Epithelial cell of proximal tubule (primary cell): ENCODE data around the gene ABCG2. TPM values are rescaled to one million over a fixed set of nuclear protein-coding genes. Genes with fewer than 3 reads are reported as not detected.
"Not testable (repeated sequence)": the region's sequence is repeated elsewhere in the genome, so short reads cannot be mapped to it uniquely, and the experiment has no call there.

Source experiments
- DNase-seq: peaks from one replicate; pipeline ENCODE4 v3.0.0-alpha.2; 2011; ENCODE audit warnings: low read depth
- H3K4me3 ChIP-seq: 2 replicates; pipeline ENCODE4 v1.5.1; 2011; ENCODE audit warnings: low read depth, mild to moderate bottlenecking, low read length
- total RNA-seq: library from RNA; depleted of rRNA; stranded (reverse); fragments of >200 nt; gene quantifications from 2 replicates; pipeline ENCODE4 v1.2.3, GENCODE V29; 2015
- TF ChIP-seq, protein P1 (sequence below): conservative IDR thresholded peaks from 2 replicates; pipeline ENCODE4 v1.5.1; 2012; ENCODE audit warnings: low read depth, mild to moderate bottlenecking, low read length

Gene ABCG2
- total RNA-seq, 1 donor from 2014 or later, result 0.29 TPM

DNA sequence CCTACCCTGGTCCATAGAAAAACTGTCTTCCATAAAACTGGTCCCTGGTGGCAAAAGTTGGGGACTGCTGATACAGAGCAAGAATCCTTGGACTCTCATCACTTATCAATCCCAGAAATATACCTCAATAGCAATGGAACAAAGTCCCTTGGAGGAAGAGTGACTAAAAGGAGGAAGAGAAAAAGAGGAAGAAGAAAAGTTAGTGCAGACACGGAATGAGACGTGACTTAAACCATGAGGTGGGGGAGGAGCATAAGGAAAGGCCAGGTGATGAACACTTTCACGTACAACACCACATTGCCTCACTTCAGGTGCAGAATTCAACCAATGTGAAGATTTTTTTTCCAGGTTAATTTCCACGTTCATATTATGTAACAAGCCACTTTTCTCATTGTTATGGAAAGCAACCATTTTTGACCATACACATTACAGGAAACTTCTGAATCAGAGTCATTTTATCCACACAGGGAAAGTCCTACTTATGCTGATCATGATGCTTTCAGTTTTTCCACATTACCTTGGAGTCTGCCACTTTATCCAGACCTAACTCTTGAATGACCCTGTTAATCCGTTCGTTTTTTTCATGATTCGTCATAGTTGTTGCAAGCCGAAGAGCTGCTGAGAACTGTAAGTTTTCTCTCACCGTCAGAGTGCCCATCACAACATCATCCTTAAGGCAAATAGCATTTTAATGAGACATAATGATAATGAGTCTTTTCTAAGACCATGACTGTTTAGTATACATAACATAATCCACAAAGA, 27.7 kb downstream of the ABCG2 start:
- DNase-seq, result no peak
- TF ChIP-seq, protein P1, sequence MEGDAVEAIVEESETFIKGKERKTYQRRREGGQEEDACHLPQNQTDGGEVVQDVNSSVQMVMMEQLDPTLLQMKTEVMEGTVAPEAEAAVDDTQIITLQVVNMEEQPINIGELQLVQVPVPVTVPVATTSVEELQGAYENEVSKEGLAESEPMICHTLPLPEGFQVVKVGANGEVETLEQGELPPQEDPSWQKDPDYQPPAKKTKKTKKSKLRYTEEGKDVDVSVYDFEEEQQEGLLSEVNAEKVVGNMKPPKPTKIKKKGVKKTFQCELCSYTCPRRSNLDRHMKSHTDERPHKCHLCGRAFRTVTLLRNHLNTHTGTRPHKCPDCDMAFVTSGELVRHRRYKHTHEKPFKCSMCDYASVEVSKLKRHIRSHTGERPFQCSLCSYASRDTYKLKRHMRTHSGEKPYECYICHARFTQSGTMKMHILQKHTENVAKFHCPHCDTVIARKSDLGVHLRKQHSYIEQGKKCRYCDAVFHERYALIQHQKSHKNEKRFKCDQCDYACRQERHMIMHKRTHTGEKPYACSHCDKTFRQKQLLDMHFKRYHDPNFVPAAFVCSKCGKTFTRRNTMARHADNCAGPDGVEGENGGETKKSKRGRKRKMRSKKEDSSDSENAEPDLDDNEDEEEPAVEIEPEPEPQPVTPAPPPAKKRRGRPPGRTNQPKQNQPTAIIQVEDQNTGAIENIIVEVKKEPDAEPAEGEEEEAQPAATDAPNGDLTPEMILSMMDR, result no peak
- H3K4me3 ChIP-seq, result no peak overlapping the region

DNA sequence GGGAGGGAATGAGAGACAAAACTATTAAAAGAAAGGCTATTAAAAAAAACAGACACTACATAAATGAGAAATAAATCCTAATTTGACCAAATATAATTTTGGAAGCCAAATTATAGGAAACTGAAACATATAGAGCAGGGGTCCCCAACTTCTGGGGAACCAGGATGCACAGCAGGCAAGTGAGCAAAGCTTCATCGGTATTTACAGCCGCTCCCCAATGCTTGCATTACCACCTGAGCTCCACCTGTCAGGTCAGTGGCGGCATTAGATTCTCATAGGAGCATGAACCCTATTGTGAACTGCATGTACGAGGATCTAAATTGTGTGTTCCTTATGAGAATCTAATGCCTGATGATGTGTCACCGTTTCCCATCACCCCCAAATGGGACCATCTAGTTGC, 28.4 kb downstream of the ABCG2 start:
- no peak overlapping the region for H3K4me3 ChIP-seq
- TF ChIP-seq, protein P1, result no peak
- DNase-seq, result no peak

DNA sequence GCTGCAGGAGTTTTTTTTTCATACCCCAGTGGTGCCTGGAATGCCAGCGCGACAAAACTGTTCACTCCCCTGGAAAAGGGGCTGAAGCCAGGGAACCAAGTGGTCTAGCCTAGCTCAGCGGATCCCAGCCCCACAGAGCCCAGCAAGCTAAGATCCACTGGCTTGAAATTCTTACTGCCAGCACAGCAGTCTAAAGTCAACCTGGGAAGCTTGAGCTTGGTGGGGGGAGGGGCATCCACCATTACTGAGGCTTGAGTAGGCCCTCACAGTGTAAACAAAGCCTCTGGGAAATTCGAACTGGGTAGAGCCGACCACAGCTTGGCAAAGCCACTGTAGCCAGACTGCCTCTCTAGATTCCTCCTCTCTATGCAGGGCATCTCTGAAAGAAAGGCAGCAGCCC, 36.2 kb downstream of the ABCG2 start:
- DNase-seq, H3K4me3 ChIP-seq: not testable (repeated sequence)

DNA sequence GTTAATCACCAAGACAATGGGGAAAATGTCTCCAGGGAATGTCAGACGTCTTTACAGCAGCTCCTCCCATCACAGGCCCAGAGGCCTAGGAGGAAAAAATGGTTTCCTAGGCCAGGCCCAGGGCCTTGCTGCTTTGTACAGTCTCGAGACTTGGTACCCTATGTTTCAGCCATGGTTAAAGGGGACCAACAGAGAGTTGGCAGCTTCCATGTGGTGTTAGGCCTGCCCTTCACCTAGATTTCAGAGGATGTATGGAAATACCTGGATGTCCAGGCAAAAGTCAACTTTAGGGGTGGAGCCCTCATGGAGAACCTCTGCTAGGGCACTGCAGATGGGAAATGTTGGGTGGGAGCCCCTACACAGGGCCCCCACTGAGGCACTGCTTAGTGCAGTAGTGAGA, 38.5 kb downstream of the ABCG2 start:
- H3K4me3 ChIP-seq, result no peak overlapping the region
- DNase-seq, result no peak
- TF ChIP-seq, protein P1, result no peak

DNA sequence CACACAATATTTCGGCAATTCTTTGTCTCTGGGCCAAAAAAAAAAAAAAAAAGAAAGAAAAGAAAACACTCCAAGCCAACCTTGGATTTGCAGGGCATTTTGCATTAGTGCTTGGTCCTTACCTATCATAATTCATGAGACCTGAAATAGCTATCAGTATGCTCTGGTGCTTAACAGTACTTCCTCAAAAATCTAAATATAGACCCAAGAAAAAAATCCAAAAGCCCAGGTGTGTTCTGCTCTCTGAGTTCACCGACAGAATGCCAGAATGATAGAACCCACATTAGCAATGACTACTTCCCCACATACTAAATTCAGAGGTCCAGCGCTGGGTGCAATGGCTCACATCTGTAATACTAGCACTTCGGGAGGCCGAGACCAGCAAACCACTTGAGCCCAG, 42.9 kb downstream of the ABCG2 start:
- TF ChIP-seq, protein P1, result no peak
- H3K4me3 ChIP-seq, result no peak overlapping the region
- DNase-seq, result no peak

DNA sequence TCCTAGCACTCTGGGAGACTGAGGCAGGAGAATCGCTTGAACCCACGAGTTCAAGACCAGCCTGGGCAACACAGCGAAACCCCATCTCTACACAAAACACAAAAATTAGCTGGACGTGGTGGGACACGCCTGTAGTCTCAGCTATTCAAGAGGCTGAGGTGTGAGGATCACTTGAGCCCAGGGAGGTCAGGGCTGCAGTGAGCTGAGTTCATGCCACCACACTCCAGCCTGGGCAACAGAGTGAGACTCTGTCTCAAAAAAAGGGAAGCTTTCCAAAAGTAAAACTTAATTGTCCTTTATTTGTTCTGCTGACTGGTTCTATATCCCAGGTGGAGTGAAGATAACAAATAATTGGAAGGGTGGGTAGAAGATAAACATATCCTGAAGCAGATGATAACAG, 45.6 kb downstream of the ABCG2 start:
- DNase-seq, result no peak
- TF ChIP-seq, protein P1, result no peak
- H3K4me3 ChIP-seq, result no peak overlapping the region

DNA sequence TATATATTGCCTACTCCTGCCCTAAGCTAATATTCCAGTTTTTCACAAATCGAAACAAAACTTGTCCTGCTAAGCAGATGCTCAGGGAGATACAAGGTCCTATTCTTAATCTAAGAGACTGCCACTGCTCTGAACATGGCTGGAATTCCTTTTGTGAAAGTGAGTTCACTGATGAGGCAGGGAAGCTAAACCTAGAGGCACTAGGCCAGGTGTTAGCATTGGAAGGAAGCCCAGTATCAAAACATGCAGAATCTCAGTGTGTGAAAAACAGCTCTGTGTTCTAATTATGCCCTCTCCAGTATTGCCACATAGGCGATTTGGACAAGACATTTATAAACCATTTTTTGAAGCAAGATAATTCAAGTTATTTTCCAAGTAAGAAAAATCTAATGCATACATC, 47.6 kb downstream of the ABCG2 start:
- no peak for DNase-seq
- TF ChIP-seq, protein P1, result no peak
- H3K4me3 ChIP-seq, result no peak overlapping the region
